Rectal smooth muscle tissue (tissue), 1 donor: ENCODE measurements around the gene FILIP1.

Experiments
- H3K27ac ChIP-seq: one replicate; pipeline ENCODE4 v1.7.0; 2013; ENCODE audit warnings: low read depth, low read length, inconsistent platforms
- H3K27me3 ChIP-seq: one replicate; pipeline ENCODE4 v1.7.0; 2013; ENCODE audit warnings: low read length; ENCODE audit not compliant: control insufficient read depth, insufficient read depth
- H3K36me3 ChIP-seq: one replicate; pipeline ENCODE4 v1.7.0; 2013; ENCODE audit warnings: low read length; ENCODE audit not compliant: control insufficient read depth, insufficient read depth
- H3K4me1 ChIP-seq: one replicate; pipeline ENCODE4 v1.7.0; 2013; ENCODE audit warnings: low read length; ENCODE audit not compliant: control insufficient read depth, insufficient read depth
- H3K4me3 ChIP-seq: one replicate; pipeline ENCODE4 v1.7.0; 2013; ENCODE audit warnings: low read length
- H3K9ac ChIP-seq: one replicate; pipeline ENCODE4 v1.7.0; 2013; ENCODE audit warnings: low read length

Gene FILIP1

DNA sequence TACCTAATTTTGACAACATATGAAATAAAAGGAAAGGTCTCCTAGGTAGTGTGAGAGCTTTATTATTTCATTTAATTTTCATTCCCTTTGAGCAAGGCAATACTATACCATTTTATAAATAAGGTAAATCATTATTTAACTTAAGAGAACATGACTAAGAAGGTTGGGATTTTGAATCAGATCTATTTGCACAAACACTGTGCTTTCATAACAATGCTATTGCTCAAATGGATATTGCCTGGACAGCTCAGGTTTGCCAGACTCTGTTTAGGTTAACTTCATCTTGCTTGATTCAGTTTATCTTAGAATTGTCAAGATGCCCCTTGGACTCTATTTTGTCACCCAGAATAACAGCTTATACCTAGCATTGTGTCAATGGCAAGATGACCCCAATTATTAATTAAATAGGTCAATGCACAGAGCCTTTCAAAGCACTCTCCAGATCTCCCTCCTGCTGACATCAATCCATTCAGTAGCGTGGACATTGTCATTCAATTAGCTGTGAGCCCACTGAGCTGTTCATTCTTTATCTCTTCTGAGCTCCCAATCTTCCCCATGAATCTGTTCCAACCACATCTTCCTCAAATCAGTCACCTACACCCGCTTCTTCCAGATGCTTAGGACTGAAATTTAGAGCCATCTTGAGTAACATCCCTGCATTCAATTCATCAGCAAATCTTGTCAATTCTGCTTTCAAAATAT, 166.9 kb downstream of the FILIP1 start:
- Histone ChIP-seq H3K36me3 (no peaks in the 10 kb centered on the region), H3K4me3 (no peak overlapping the region), H3K27ac (no peak overlapping the region), H3K27me3 (no peaks in the 10 kb centered on the region), H3K9ac (no peak overlapping the region), H3K4me1 (no peaks in the 10 kb centered on the region)

DNA sequence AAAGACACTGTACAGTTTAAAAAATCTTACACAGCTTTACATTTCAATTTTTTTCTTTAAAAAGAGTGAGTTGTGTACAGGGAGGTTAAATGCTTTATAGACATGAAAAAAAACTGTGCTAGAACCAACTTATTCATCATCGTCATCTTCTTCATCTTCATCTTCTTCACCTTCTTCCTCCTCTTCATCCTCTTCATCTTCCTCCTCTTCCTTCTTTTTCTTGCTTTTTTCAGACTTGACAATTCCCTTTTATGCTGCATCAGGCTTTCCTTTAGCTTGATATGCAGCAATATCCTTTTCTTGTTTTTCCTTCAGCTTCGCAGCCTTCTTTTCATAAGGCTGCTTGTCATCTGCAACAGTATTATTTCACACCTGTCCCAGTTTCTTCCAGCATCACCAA, 174.7 kb downstream of the FILIP1 start:
- Histone ChIP-seq H3K27me3 (no peaks in the 10 kb centered on the region), H3K4me1 (no peaks in the 10 kb centered on the region), H3K27ac (no peak overlapping the region), H3K4me3 (no peak overlapping the region), H3K9ac (no peak overlapping the region), H3K36me3 (no peaks in the 10 kb centered on the region)

DNA sequence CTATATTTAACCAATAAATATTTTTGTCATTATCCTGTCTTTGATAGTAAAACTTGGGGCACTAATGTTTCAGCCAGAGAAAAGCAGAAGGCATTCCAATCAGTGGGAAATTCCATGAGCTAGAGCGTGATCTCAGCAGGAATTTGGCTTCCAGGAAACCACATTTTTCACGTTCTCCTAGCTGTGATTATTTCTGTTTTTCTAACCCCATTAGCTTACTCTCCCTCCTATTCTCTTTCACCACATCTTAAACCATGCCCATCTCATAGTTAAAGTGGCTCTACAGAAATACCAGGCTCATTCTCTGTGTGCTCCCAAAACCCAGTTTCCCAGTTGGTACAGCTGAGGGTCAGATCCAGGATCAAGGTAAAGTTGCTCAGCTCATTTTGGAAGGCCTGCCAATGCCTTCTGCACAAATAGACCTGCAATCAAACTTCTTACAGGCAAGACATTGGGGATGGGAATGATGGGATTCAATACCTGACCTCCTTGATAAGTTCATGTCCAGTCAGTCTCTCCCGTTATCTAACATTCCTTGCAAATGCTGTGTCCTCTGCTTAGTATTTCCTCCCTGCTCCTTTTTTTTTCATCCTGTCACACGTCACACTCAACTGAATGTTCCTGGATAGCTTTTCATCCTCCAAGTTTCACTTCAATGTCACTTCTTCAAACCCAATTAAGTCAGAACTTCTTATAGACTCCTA, 175.9 kb downstream of the FILIP1 start:
- H3K36me3 ChIP-seq = no peaks in the 10 kb centered on the region
- no peaks in the 10 kb centered on the region for H3K27me3 ChIP-seq
- H3K4me3 ChIP-seq = no peak overlapping the region
- H3K27ac ChIP-seq = no peak overlapping the region
- H3K4me1 ChIP-seq = no peaks in the 10 kb centered on the region
- no peak overlapping the region for H3K9ac ChIP-seq

DNA sequence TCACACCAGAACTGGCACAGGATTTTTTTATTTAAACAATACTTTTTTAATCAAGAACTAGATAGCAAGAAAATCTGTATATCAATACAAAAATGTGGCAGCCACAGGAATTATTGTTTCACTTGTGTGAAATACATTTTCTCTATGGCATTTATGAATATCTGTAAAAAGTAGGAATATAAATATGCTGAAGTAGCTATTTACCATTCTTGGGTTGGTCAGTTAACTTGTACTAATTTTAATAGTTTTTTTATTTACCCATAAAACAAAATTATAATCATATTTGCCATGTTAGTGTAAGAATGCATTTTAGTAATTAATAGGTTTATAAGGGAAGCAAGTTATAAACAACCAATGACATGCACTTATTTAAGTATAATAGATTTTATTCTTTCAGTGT, 177.6 kb downstream of the FILIP1 start:
- no peak overlapping the region for H3K4me3 ChIP-seq
- H3K4me1 ChIP-seq = no peaks in the 10 kb centered on the region

DNA sequence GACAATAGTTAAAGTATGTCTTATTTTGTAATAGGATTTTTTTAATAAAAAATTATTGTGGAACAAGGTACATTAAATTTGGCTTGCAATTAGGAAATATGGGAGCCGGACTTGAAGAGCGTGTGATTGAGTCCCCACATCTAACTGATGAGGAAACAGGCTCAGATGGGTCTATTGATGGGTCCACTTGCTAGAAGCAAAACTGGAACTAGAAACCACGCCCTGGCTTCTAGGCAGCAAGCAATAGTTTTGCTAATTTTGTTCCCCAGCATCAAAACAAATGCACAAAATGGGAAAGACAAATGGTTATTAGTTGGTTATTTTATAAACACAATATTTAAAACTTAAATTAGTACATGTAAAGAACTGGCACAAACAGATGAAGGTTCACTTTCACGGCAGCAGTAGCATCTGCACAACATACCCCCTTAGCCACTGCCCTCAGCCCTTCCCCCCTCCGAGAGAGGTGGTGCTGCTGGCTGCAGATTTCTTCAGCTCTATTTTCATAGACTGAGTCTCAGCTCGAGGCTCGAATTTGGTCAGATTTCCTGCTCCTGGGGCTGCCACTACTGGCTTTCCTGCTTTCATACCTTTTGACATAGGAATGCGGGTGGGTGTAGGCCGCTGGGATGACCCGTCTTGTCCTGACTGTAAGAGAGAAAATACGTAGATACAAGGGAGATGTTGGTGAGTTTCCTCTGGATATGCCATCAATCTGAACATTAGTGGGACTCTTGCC, 185.2 kb downstream of the FILIP1 start:
- Histone ChIP-seq H3K4me1 (no peaks in the 10 kb centered on the region), H3K27me3 (no peaks in the 10 kb centered on the region), H3K4me3 (no peak overlapping the region), H3K27ac (no peak overlapping the region), H3K9ac (no peak overlapping the region), H3K36me3 (no peaks in the 10 kb centered on the region)

More for the DNA sequence above, 177.6 kb downstream of the FILIP1 start:
- Histone ChIP-seq H3K9ac (no peak overlapping the region), H3K27me3 (no peaks in the 10 kb centered on the region), H3K27ac (no peak overlapping the region), H3K36me3 (no peaks in the 10 kb centered on the region)

DNA sequence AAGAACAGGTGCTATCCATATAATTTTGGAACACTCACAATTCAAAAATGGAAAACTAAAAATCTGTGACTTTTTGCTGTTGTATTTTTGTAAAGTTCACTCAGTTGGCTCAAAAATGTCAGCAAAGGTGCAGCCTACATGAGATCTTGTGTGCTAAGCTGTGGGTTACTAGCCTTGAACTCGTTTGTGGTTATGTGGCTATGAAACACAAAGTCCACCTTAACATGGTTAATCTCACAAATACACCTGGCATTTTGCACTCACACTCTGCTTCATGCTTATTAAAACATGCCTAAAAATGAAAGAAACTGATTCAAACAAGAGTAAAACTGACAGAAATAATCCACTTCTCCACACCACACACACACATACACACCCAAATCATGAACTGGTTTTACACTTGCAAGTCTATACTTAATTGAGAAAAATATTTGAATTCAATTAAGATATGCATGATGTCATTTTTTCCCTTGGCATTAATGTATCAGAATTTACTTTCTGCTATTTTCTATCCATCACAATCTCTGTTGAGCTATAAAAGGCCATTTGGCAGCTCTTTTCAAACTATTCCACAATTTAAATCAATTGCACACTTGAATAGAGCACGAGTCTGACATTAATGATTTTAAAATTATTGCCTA, 186.1 kb downstream of the FILIP1 start:
- Histone ChIP-seq H3K4me3 (no peak overlapping the region), H3K9ac (no peak overlapping the region), H3K36me3 (no peaks in the 10 kb centered on the region), H3K27me3 (no peaks in the 10 kb centered on the region), H3K4me1 (no peaks in the 10 kb centered on the region), H3K27ac (no peak overlapping the region)

DNA sequence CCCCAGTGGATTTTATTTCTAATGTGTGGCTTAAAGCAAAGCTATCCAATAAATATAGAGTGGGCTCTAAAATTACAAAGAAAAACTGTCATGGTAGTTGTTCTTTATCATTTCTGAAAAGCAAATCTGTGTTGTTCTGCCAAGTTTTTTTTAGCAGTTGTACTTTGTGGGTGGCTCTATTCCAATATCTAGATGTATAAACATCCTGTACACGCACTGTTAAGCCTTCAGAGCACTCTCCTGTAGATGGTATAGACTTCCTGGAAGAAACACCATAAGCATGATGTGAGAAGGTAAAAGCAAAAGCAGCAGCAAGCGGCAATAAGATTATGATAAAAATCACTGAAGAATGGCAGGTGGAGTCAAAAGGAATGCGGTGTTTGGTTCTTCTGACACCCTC, 187.5 kb downstream of the FILIP1 start:
- Histone ChIP-seq H3K9ac (no peak overlapping the region), H3K27me3 (no peaks in the 10 kb centered on the region), H3K27ac (peak overlapping the region; percentile 27), H3K4me3 (no peak overlapping the region), H3K36me3 (no peaks in the 10 kb centered on the region), H3K4me1 (no peaks in the 10 kb centered on the region)

DNA sequence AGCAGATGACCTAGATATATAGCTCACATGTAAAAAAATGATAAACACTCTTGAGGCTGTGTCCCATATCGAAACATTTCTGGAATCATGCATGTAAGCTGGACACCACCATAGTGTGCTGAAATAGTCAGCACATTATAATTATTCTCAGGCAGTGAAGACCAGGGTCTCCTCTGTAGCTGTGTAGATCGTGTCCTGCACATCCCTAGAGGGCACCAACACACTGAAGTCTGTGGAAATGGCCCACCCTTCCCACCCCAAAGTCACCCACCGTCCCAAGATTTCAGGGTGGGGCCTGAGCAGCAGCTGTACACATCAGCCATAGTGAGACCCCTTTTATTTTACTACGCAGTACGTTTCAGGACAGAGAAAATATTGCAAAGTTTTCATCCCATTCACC, 188.0 kb downstream of the FILIP1 start:
- Histone ChIP-seq H3K4me1 (no peaks in the 10 kb centered on the region), H3K27ac (no peak overlapping the region), H3K36me3 (no peaks in the 10 kb centered on the region), H3K9ac (no peak overlapping the region), H3K27me3 (no peaks in the 10 kb centered on the region), H3K4me3 (no peak overlapping the region)

DNA sequence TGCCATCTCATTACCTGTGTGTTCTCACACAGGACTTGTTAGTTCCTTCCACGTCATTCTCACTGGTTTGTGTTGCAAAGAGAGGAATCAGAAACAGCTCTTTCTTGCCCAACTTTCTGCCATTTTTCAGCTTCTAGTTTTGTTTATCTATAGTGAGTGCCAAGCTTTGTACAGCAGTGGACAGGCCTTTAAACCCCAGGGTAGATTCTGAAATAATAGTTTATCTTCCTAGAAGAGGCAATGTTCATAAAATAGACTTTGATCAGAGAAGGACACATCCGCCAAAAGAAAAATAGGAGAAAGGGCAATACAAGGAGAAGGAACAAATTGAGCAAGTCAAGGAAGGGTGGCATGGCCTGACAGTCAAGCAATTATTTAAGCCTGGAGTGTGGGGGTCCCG, 191.3 kb downstream of the FILIP1 start:
- Histone ChIP-seq H3K9ac (no peak overlapping the region), H3K36me3 (no peaks in the 10 kb centered on the region), H3K4me1 (peaks cover 9% of the 10 kb centered on the region), H3K27ac (no peak overlapping the region), H3K4me3 (no peak overlapping the region), H3K27me3 (no peaks in the 10 kb centered on the region)

DNA sequence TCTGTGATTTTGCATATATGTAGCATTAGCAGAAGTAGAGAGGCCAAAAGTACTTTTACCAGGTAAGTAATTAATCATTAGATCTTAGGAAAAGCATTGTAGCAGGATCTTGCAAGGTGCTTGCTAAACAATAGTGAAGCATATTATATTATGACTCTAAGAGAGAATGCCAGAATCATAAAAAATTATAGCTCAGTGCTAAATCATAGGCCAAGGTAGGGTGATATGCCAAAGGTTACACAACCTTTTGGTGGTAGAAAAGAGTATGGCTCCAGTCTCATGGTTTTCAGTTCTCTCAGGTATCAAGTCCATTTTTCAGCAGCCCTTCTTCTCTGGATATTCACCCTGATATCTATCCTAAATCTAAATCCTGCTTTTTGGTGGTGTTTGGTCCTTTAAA, 192.1 kb downstream of the FILIP1 start:
- no peak overlapping the region for H3K9ac ChIP-seq
- H3K27me3 ChIP-seq = no peaks in the 10 kb centered on the region
- no peak overlapping the region for H3K4me3 ChIP-seq
- peaks cover 9% of the 10 kb centered on the region for H3K4me1 ChIP-seq
- no peaks in the 10 kb centered on the region for H3K36me3 ChIP-seq
- no peak overlapping the region for H3K27ac ChIP-seq

DNA sequence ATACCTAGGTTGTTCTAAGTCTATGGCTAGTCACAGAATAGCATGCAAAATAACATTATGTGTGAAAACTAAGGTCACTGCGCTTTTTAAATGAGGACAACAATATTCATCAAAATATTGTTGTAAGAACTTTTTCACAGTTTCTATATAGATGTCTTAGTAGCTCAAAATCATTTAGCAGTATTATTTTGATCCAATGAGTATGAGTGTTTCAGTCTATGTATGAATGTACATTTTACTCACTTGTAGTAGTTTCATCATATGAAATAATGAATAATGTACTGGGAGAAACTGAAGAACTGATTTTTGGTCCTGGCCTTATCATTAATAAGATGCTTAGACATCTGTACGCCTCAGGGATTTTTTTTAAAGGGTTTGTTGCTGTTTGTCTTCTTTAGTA, 192.5 kb downstream of the FILIP1 start:
- H3K4me3 ChIP-seq = no peak overlapping the region
- peaks cover 9% of the 10 kb centered on the region for H3K4me1 ChIP-seq
- no peak overlapping the region for H3K27ac ChIP-seq
- H3K36me3 ChIP-seq = no peaks in the 10 kb centered on the region
- no peak overlapping the region for H3K9ac ChIP-seq
- H3K27me3 ChIP-seq = no peaks in the 10 kb centered on the region

DNA sequence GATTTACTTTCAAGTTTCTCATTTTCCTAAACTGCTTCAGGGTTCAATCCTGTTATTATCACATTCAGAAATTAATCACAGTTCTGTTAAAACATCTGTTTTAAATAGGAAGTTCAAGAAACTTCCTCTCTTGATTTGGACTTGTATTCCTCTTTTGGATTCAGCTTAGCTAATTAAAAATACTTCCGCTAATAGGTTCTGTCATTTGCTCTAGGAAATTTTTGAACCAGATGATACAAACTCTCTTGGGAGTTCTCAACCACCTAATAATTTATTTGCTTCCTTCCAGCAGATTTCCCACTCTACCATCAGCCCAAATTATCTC, 193.1 kb downstream of the FILIP1 start:
- H3K27ac ChIP-seq = no peak overlapping the region
- no peaks in the 10 kb centered on the region for H3K27me3 ChIP-seq
- peaks cover 9% of the 10 kb centered on the region for H3K4me1 ChIP-seq
- H3K9ac ChIP-seq = no peak overlapping the region
- H3K36me3 ChIP-seq = no peaks in the 10 kb centered on the region
- H3K4me3 ChIP-seq = no peak overlapping the region
